Esophagus squamous epithelium (tissue), 4 donors: ENCODE results near the gene RASGRF1.

Experiments
- CTCF ChIP-seq, 6 experiments: fragments of 450-650 bp in 4 of 6; fragments of 200-600 bp in 2 of 6; sonication (generic) in 2 of 6; IDR thresholded peaks; one replicate each; pipeline ENCODE4 v1.5.1; 2016 to 2019; ENCODE audit warnings: antibody characterized with exemption in 6 of 6, mild to moderate bottlenecking in 4 of 6, moderate library complexity in 4 of 6
- POLR2A ChIP-seq, 4 donors: fragments of 450-650 bp; IDR thresholded peaks; one replicate each; pipeline ENCODE4 v1.6.1; 2017; ENCODE audit warnings: antibody characterized with exemption in 4 of 4, mild to moderate bottlenecking in 4 of 4, moderate library complexity in 3 of 4

- TF ChIP-seq CTCF (IDR thresholded peaks at IDR 0.05) (no peak), POLR2A (IDR thresholded peaks at IDR 0.05) (no peak)
Observed at GRCh38 chr15:78981532-78982313, 108.9 kb downstream of the RASGRF1 start.
